Endometrium (tissue), 2 donors: Measurements from ENCODE around the gene MEGF11.

ENCODE experiments used
- FAIRE-seq: peaks from 2 replicates; lab custom pipeline; 2012; peaks lifted over from hg19 to GRCh38; lab: Jason Lieb, UNC
- donor health status: control.
- donor health status: control.

Gene MEGF11

GRCh38 chr15:66065325-66065724 is 188.2 kb downstream of the MEGF11 start:
- no peak for FAIRE-seq

GRCh38 chr15:66063147-66063546 is 190.4 kb downstream of the MEGF11 start:
- FAIRE-seq, result no peak

GRCh38 chr15:66057089-66057488 is 196.5 kb downstream of the MEGF11 start:
- no peak for FAIRE-seq

- no peak for FAIRE-seq
Measured at GRCh38 chr15:66053991-66054390, 199.6 kb downstream of the MEGF11 start.

- FAIRE-seq, result no peak
Measured at GRCh38 chr15:66051833-66052232, 201.7 kb downstream of the MEGF11 start.

GRCh38 chr15:66050264-66050663 is 203.3 kb downstream of the MEGF11 start:
- no peak for FAIRE-seq

GRCh38 chr15:66049353-66049752 is 204.2 kb downstream of the MEGF11 start:
- FAIRE-seq, result no peak

- FAIRE-seq, result no peak
Measured at GRCh38 chr15:66047321-66048024, 206.1 kb downstream of the MEGF11 start.

- FAIRE-seq, result no peak
Measured at GRCh38 chr15:66046751-66047150, 206.8 kb downstream of the MEGF11 start.

- no peak for FAIRE-seq
Measured at GRCh38 chr15:66046326-66046725, 207.2 kb downstream of the MEGF11 start.

GRCh38 chr15:66045542-66045941 is 208.0 kb downstream of the MEGF11 start:
- no peak for FAIRE-seq

- no peak for FAIRE-seq
Measured at GRCh38 chr15:66044837-66045236, 208.7 kb downstream of the MEGF11 start.

GRCh38 chr15:66043264-66043663 is 210.3 kb downstream of the MEGF11 start:
- no peak for FAIRE-seq

GRCh38 chr15:66042624-66043023 is 210.9 kb downstream of the MEGF11 start:
- FAIRE-seq, result no peak

GRCh38 chr15:66041276-66041675 is 212.3 kb downstream of the MEGF11 start:
- FAIRE-seq, result no peak

GRCh38 chr15:66040211-66040892 is 213.2 kb downstream of the MEGF11 start:
- FAIRE-seq, result no peak

GRCh38 chr15:66039117-66039871 is 214.3 kb downstream of the MEGF11 start:
- FAIRE-seq, result no peak

- no peak for FAIRE-seq
Measured at GRCh38 chr15:66038387-66039116, 215.0 kb downstream of the MEGF11 start.

- FAIRE-seq, result no peak
Measured at GRCh38 chr15:66036859-66037258, 216.7 kb downstream of the MEGF11 start.

- FAIRE-seq, result no peak
Measured at GRCh38 chr15:66035901-66036300, 217.6 kb downstream of the MEGF11 start.

GRCh38 chr15:66033143-66033542 is 220.4 kb downstream of the MEGF11 start:
- FAIRE-seq, result no peak

GRCh38 chr15:66032006-66032405 is 221.5 kb downstream of the MEGF11 start:
- FAIRE-seq, result no peak
